GM18907 (cell line): ENCODE data around the gene CD101.

ENCODE experiments used
- ATAC-seq: cut with Tn5 transposase; IDR thresholded peaks from one replicate; pipeline ENCODE4 v1.9.1; 2021; ENCODE audit warnings: mild to moderate bottlenecking, moderate library complexity; ENCODE audit not compliant: unreplicated experiment

The CD101 gene

DNA sequence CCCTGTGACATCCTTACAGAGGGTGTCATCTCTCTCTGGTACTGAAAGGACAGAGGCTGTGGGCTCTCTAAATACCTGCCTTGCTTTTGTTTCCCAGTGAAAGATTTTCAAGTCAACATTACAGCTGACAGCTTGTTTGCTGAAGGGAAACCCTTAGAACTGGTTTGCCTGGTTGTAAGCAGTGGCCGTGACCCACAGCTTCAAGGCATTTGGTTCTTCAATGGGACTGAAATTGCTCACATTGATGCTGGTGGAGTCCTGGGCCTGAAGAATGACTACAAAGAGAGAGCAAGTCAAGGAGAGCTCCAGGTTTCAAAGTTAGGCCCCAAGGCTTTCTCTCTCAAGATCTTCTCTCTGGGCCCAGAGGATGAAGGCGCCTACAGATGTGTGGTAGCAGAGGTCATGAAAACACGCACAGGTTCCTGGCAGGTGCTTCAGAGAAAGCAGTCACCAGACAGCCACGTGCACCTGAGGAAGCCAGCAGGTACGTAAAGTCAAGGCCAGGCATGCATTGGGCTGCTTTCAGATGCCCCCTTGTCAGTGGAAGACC is 11.8 kb downstream of the CD101 start:
- ATAC-seq: no peak

- no peak for ATAC-seq
Observed at GRCh38 chr1:117014209-117014608, 12.6 kb downstream of the CD101 start.

DNA sequence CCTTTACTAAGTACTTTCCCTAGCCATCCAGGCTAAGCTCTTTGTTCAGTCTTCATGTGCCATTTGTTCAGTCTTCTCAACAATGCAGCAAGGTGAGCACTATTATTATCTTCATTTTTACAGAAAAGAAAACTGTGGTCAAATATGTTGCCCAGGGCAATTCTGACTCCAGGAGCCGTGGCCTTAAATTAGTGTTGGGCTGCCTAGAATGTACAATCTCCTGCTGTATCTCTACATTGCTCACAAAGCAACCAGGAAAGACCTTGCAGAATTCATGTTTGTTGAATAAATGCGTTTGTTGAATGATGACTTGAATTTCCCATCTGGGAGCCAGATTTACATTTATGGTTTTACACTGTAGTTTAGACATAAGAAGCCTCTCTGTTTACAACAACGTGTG is 14.2 kb downstream of the CD101 start:
- no peak for ATAC-seq

DNA sequence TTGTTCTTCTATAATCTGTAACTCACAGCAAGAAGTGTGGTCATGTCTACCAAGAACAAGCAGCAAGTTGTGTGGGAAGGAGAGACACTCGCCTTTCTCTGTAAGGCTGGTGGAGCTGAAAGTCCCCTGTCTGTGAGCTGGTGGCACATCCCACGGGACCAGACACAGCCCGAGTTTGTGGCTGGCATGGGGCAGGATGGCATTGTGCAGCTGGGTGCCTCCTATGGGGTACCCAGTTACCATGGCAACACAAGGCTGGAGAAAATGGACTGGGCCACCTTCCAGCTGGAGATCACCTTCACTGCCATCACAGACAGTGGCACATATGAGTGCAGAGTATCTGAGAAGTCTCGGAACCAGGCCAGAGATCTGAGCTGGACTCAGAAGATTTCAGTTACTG is 15.5 kb downstream of the CD101 start:
- no peak for ATAC-seq

DNA sequence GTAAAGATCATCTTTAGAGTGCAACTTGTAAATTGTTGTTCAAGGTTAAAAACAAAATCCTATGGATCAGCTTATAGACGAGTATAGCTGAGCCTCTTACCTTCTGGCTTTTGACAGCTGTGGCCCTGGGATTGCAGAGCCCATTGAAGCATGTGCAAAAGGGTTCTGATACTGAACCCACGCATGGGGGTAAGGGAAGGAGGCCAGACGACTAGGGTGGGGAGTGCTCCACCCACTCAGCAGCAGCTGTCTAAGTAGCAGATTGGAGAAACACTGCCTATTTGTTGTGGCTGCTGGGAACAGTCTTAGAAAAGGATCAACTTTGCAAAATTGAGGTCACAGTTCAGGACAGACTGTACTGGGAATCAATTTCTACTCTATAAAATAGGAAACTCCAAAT is 16.1 kb downstream of the CD101 start:
- no peak for ATAC-seq

GRCh38 chr1:117020526-117021156 is 19.1 kb downstream of the CD101 start:
- no peak for ATAC-seq

- ATAC-seq: no peak
Observed at GRCh38 chr1:117022114-117022513, 20.6 kb downstream of the CD101 start.

DNA sequence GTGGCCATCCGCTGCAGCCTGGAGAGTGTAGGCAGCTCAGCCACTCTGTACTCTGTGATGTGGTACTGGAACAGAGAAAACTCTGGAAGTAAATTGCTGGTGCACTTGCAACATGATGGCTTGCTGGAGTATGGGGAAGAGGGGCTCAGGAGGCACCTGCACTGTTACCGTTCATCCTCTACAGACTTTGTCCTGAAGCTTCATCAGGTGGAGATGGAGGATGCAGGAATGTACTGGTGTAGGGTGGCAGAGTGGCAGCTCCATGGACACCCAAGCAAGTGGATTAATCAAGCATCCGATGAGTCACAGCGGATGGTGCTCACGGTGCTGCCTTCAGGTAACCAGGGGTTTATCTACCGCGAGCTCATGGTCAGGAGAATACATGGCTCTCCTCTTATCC is 24.0 kb downstream of the CD101 start:
- ATAC-seq: no peak

DNA sequence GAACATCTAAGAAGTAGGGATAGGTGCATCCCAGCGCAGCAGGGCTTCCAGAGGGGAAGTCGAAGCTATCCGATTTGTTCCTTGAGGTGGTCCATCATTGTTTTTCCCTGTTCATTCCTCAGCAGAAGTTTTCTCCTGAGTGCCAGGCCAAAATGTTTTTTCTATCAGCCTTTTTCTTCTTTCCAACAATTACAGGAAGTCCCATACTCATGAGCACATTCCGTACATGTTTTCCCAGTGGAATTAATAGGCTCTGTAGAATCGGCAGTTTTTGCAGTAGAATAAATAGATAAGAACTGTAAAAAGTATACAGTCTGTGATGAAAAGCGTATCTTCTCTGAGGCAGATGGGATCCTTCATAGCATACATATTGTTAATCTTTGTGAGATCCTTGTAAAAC is 24.8 kb downstream of the CD101 start:
- ATAC-seq: no peak

DNA sequence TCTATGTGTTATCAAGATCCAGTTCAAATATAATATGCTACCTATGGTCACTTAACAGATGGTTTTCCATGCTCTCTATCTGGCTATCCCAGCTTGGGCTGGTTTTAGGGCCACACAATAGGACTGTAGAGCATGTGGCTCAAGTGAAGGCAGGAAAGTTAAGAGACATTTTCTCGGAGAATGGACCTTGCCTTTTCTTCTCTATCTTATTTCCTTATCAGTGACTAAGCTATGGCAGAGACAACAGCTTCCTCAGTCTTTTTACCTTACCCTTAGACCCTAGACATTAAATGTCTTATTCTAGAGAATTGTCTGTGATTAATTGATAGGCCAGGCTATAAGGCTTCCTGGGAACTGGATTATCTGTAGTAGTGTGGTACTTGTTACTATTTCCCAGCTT is 28.1 kb downstream of the CD101 start:
- ATAC-seq: no peak

GRCh38 chr1:117030271-117030877 is 28.8 kb downstream of the CD101 start:
- ATAC-seq: no peak

DNA sequence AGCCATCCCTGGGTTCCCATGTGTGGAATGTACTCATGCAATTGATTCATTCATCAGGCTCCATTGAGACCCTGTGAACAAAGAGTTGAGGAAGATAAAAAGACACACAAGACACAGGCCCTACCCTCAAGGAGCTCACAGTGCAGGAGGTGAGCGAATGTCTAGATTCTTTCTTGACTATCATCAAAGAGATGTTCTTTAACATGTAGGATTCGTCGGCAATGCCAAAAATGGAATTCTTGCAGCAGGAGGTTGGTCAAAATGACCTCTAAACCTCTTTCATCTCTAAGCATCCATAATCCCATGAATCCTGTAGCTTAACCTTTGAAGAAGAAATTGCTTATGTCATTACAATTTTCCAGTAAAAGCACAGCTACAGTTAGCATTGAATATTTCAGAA is 30.7 kb downstream of the CD101 start:
- no peak for ATAC-seq

- ATAC-seq: no peak
Observed at GRCh38 chr1:117032681-117033539, 31.4 kb downstream of the CD101 start.

GRCh38 chr1:117033772-117034171 is 32.2 kb downstream of the CD101 start:
- no peak for ATAC-seq

DNA sequence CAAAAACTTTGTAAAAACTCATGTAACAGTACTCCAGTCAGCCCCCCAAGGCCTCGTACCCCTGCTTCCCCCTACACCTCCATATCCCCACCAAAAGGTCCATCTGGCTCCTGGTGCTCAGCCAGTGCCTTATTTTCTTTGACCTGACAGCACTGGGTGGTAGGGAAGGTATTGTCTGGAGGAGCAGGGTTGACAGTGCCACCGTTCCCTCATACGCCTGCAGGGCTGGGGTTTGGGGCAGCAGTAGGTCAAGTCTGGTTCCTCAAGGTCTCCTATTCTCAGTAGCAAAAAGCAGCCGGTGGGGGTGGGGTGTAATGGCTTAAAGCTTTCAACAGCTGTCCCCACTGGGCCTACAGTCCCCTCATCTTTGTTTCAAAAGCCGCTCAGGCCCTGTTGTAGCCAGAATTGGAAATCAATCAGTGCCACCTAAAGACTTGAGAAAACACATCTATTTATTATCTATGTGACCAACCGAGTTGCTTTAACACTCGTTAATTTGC is 33.3 kb downstream of the CD101 start:
- no peak for ATAC-seq

DNA sequence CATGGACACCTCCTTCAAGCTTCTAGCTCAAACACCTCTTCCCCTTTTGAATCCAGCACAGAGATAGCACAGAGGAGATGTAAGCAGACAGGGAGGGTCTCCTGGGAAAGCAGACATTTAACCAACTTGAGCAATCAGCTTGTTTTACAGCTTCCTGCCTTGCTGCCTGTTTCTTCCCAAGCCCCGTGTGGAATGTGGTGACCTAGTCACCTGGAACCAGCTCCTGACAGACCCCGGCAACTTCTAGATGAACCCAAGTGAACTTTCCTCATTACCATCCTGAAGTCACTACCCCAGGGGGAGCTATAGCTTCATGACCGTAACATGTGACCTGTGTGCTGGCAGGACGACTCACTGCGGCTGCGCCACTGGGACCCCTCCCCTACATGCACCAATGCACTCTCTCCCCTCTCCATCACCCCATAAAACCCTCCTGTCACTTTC is 34.5 kb downstream of the CD101 start:
- no peak for ATAC-seq

DNA sequence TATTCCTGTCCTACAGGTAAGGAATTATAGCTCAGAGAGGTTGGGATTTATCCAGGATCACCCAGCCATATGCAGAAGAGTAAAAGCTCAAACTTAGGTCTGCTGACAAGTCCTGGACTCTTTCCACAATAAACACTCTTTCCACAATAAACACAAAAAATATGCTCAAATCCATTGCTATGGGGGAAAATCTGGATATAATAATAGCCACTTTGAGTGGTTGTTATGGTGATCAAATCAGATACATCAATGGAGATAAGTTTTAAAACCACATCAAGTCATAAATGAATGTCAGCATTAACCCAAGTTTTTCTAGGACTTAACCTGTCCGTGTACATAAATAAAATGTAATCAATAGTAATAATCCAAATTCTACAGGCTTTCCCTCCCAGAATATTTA is 36.2 kb downstream of the CD101 start:
- no peak for ATAC-seq

GRCh38 chr1:117038236-117038635 is 36.7 kb downstream of the CD101 start:
- no peak for ATAC-seq

DNA sequence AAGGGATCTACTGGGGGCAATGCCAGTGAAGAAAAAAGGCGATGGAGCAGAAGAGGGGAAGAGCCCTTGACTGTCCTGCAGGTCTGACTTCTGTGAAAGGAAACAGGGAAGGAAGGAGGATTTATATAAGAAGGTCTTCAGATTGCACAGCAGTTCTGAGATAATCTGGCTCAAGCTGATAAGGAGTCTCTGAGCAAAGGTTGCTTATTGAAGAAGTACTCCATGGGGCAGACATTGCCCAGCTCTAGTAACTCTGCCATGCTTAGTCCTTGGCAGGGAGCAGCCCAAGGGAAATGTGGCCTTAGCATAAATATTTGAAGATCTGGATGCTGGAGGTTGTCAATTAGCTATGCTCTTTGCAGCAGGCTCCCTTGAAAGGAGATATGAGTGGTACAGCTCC is 42.7 kb downstream of the CD101 start:
- ATAC-seq: no peak

DNA sequence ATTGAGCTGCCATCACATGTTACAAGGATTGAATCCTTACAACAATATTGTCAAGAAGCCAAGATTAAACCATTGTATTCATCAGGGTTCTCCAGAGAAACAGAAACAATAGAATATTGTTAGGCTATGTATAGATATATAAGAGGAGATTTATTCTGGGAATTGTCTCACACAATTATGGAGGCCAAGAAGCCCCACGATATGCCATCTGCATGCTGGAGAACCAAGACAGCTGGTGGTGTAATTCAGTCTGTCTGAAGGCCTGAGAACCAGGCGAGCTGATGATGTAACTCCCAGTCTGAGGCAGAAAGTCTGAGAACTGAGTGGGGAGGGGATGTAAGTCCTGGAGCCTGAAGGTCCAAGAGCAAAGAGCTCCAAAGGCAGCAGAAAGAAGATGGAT is 44.1 kb downstream of the CD101 start:
- ATAC-seq: no peak

GRCh38 chr1:117046781-117047180 is 45.2 kb downstream of the CD101 start:
- no peak for ATAC-seq

- ATAC-seq: no peak
Observed at GRCh38 chr1:117047271-117047670, 45.7 kb downstream of the CD101 start.
